Measurements from ENCODE around the gene HPSE2.

HPSE2 gene

GRCh38 chr10:98418665-98419468 is 816.8 kb downstream of the HPSE2 start:
- TF ChIP-seq TEAD4 (IDR thresholded peaks at IDR 0.05) = no peak
- no peak for TF ChIP-seq TCF12 (IDR thresholded peaks at IDR 0.05; ENCODE audit: low read depth)
- no peak for TF ChIP-seq USF1 (IDR thresholded peaks at IDR 0.05)
- no peak for TF ChIP-seq RAD21 (IDR thresholded peaks at IDR 0.05; ENCODE audit: low read depth)
- no peak for TF ChIP-seq CEBPB (IDR thresholded peaks at IDR 0.05)
- no peak for TF ChIP-seq EP300 (IDR thresholded peaks at IDR 0.05; ENCODE audit: borderline replicate concordance)
- no peak for TF ChIP-seq CREB1 (IDR thresholded peaks at IDR 0.05; ENCODE audit: low read depth)

- no peak for TF ChIP-seq REST (IDR thresholded peaks at IDR 0.05; ENCODE audit: low read depth)
- no peak for TF ChIP-seq CEBPB (IDR thresholded peaks at IDR 0.05)
- no peak for TF ChIP-seq CREB1 (IDR thresholded peaks at IDR 0.05; ENCODE audit: low read depth)
- TF ChIP-seq EGR1 (IDR thresholded peaks at IDR 0.05) = no peak
- no peak for TF ChIP-seq YY1 (IDR thresholded peaks at IDR 0.05; ENCODE audit: low read depth)
- TF ChIP-seq RAD21 (IDR thresholded peaks at IDR 0.05; ENCODE audit: low read depth) = no peak
- no peak for TF ChIP-seq TEAD4 (IDR thresholded peaks at IDR 0.05)
- no peak for TF ChIP-seq FOXM1 (IDR thresholded peaks at IDR 0.05; ENCODE audit: borderline replicate concordance, low read depth)
- TF ChIP-seq TCF12 (IDR thresholded peaks at IDR 0.05; ENCODE audit: low read depth) = no peak
- TF ChIP-seq MAX (IDR thresholded peaks at IDR 0.05) = no peak
- no peak for TF ChIP-seq NFIC (IDR thresholded peaks at IDR 0.05)
- TF ChIP-seq TAF1 (IDR thresholded peaks at IDR 0.05; ENCODE audit: low read depth) = no peak
- TF ChIP-seq ZBTB7A (IDR thresholded peaks at IDR 0.05; ENCODE audit: low read depth) = no peak
- no peak for TF ChIP-seq EP300 (IDR thresholded peaks at IDR 0.05; ENCODE audit: borderline replicate concordance)
- TF ChIP-seq USF1 (IDR thresholded peaks at IDR 0.05) = no peak
These were observed 817.5 kb downstream of the HPSE2 start for GRCh38 chr10:98417973-98418664.

- TF ChIP-seq CREB1 (IDR thresholded peaks at IDR 0.05; ENCODE audit: low read depth) = no peak
- TF ChIP-seq MAX (IDR thresholded peaks at IDR 0.05) = no peak
- TF ChIP-seq REST (IDR thresholded peaks at IDR 0.05; ENCODE audit: low read depth) = no peak
- TF ChIP-seq RAD21 (IDR thresholded peaks at IDR 0.05; ENCODE audit: low read depth) = no peak
- no peak for TF ChIP-seq CEBPB (IDR thresholded peaks at IDR 0.05)
- no peak for TF ChIP-seq ZBTB7A (IDR thresholded peaks at IDR 0.05; ENCODE audit: low read depth)
- no peak for TF ChIP-seq TEAD4 (IDR thresholded peaks at IDR 0.05)
- no peak for TF ChIP-seq TCF12 (IDR thresholded peaks at IDR 0.05; ENCODE audit: low read depth)
- no peak for TF ChIP-seq EP300 (IDR thresholded peaks at IDR 0.05; ENCODE audit: borderline replicate concordance)
- no peak for TF ChIP-seq NFIC (IDR thresholded peaks at IDR 0.05)
- no peak for TF ChIP-seq YY1 (IDR thresholded peaks at IDR 0.05; ENCODE audit: low read depth)
- TF ChIP-seq TAF1 (IDR thresholded peaks at IDR 0.05; ENCODE audit: low read depth) = no peak
- no peak for TF ChIP-seq EGR1 (IDR thresholded peaks at IDR 0.05)
- TF ChIP-seq USF1 (IDR thresholded peaks at IDR 0.05) = no peak
- no peak for TF ChIP-seq FOXM1 (IDR thresholded peaks at IDR 0.05; ENCODE audit: borderline replicate concordance, low read depth)
These were observed 818.1 kb downstream of the HPSE2 start for GRCh38 chr10:98417481-98417959.

- no peak for TF ChIP-seq TCF12 (IDR thresholded peaks at IDR 0.05; ENCODE audit: low read depth)
- no peak for TF ChIP-seq USF1 (IDR thresholded peaks at IDR 0.05)
- no peak for TF ChIP-seq EGR1 (IDR thresholded peaks at IDR 0.05)
- TF ChIP-seq EP300 (IDR thresholded peaks at IDR 0.05; ENCODE audit: borderline replicate concordance) = no peak
- no peak for TF ChIP-seq RAD21 (IDR thresholded peaks at IDR 0.05; ENCODE audit: low read depth)
- TF ChIP-seq FOXM1 (IDR thresholded peaks at IDR 0.05; ENCODE audit: borderline replicate concordance, low read depth) = no peak
These were observed 818.9 kb downstream of the HPSE2 start for GRCh38 chr10:98416606-98417388.
